Spleen (tissue), 7 donors: Measurements from ENCODE around the gene NT5DC4.

Source experiments
- POLR2AphosphoS5 ChIP-seq, 3 donors: sonication (generic); formaldehyde crosslinking; IDR thresholded peaks; one replicate each; pipeline ENCODE4 v1.5.1; 2017; ENCODE audit warnings: antibody characterized with exemption in 3 of 3
- TF ChIP-seq, protein P1 (sequence below), 11 experiments: fragments of 200-600 bp in 7 of 11; fragments of 450-650 bp in 4 of 11; sonication (generic) in 4 of 11; IDR thresholded peaks in 8 of 11; conservative IDR thresholded peaks in 3 of 11; 1 replicate in 7 of 11; 2 replicates in 4 of 11; pipeline versions ENCODE4 v1.4.0 to v1.8.0; 2016 to 2021; ENCODE audit warnings: antibody characterized with exemption in 11 of 11, inconsistent platforms in 4 of 11, mild to moderate bottlenecking in 1 of 11
- donor health status: DM: no; HTN: no; CAD: no; lungs with moderate emphysema.
- donor health status: DM: no; HTN: no; CAD: no.
- donor health status: DM: no; HTN: no; CAD: no.

DNA sequence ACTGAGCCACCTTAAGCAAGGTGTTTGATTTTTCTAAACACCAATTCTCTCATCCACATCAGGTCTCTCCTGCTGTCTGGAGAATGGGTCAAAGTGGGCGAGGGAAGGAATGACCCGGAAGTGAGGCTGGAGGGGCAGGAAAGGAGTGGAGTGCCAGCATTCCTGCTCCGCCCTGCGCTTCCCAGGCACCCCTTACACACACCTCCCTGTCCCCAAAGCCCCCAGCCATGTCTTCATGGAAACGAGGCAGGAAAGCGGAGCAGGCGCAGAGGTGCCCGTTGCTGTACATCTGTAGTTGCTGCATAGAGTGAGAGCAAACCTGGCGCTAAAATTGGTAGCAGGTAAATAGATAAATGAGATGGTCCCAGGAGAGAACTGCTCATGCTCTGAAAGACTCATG, 27.2 kb upstream of the NT5DC4 start:
- TF ChIP-seq, protein P1, sequence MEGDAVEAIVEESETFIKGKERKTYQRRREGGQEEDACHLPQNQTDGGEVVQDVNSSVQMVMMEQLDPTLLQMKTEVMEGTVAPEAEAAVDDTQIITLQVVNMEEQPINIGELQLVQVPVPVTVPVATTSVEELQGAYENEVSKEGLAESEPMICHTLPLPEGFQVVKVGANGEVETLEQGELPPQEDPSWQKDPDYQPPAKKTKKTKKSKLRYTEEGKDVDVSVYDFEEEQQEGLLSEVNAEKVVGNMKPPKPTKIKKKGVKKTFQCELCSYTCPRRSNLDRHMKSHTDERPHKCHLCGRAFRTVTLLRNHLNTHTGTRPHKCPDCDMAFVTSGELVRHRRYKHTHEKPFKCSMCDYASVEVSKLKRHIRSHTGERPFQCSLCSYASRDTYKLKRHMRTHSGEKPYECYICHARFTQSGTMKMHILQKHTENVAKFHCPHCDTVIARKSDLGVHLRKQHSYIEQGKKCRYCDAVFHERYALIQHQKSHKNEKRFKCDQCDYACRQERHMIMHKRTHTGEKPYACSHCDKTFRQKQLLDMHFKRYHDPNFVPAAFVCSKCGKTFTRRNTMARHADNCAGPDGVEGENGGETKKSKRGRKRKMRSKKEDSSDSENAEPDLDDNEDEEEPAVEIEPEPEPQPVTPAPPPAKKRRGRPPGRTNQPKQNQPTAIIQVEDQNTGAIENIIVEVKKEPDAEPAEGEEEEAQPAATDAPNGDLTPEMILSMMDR (IDR thresholded peaks at IDR 0.05 in 8 of 11, conservative IDR thresholded peaks at IDR 0.05 in 3 of 11), result no peak
- no peak for TF ChIP-seq POLR2AphosphoS5 (IDR thresholded peaks at IDR 0.05)
